Measurements from ENCODE around the gene FAXDC2.

The FAXDC2 gene, protein sequence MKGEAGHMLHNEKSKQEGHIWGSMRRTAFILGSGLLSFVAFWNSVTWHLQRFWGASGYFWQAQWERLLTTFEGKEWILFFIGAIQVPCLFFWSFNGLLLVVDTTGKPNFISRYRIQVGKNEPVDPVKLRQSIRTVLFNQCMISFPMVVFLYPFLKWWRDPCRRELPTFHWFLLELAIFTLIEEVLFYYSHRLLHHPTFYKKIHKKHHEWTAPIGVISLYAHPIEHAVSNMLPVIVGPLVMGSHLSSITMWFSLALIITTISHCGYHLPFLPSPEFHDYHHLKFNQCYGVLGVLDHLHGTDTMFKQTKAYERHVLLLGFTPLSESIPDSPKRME
- 0 to 0.97 (median 0.09) reads per million in 4 experiments for total RNA-seq

DNA sequence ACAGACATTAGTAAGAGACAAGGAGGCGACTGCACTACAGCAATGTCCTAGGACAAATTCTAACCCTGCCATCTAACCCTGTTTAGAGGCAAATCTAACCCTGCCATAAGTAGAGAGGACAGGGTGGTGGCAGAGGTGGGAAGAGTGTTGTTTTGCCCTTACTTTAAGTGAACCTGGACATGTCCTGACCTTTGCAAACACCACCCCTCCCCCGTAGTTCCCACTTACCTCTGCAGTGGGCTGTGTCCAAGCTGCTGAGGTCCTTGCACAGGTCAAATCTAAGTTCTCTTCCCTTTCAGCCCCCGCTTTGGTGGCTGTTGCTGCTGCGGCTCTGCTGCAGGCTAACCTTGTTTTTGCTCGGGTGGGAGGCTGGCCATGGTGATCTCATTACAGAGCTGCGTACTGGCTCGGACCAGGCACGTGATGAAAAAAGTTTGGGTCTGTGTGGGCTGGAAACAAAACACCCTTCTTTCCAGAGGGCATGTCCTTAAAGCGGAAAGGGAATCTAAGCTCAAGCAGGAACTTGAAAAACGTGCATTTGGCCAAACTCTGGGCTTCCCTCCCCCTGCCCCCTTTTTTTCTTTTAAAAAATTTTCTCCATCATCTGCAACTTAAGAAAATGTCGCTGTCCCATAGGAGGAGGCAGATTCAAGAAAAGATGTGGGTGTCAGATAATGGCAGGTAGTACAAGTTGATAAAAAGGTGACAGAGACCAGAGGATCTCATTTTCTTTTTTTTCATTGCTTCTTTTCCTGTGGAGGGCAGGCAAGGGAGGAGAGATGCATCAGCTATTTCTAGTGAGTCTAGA lies at the start of gene FAXDC2:
TSS of gene FAXDC2 (minus strand) at position 349 of the 808 bp plus-strand sequence. CDS start 12,425 bp downstream, outside the sequence.
- DNase-seq, result no peak

DNA sequence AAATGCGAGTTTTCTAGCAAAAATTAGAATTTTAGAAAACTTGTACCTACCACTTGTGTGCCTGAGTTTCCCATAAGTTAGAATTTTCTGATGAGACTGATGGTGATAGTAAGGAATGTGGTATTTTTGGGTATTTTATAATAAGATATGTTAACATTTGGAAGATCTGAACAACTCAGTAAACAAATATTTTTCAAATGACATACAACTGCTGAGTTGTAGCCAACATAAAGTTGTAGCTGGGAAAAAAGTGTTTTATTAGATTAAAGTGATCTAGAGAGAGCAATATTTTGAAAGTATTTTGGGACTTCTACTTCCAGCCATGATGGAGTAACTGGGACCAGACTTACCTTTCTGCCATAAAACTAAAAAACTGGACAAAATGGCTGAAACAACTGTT lies 49.7 kb upstream of the FAXDC2 start:
- DNase-seq, result no peak

DNA sequence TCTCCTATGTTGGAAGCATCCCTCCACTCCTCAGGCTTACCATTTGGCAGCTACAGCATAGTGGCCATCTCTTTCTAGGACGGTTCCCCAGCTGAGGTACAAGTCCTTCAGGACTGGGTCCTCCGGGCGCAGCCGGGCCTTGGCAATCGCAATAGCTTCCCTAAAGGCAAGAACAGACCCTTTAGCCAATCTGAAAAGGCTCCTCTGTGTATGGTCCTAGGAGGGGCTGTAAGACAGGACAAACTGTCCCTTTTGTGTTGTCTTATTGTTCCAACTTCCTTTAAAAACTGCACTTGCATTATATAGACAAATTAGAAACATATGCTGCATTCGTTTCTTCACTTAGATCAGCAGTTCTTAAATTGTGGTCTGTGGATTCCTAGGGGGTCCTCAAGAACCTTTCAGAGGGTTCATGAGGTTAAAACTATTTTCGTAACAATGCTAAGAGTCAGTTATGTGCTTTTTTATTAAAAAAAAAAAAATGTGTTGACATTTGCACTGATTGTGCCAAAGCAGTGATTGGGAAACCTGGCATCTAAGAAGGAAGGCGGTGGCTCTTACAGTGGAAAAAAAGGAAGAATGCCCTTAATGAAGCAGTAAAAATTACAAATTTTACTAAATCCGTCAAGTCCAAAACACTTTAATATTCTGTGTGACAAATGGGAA lies 48.9 kb upstream of the FAXDC2 start:
- DNase-seq, result no peak

GRCh38 chr5:154898210-154898609 lies 47.8 kb upstream of the FAXDC2 start:
- no peak for DNase-seq

DNA sequence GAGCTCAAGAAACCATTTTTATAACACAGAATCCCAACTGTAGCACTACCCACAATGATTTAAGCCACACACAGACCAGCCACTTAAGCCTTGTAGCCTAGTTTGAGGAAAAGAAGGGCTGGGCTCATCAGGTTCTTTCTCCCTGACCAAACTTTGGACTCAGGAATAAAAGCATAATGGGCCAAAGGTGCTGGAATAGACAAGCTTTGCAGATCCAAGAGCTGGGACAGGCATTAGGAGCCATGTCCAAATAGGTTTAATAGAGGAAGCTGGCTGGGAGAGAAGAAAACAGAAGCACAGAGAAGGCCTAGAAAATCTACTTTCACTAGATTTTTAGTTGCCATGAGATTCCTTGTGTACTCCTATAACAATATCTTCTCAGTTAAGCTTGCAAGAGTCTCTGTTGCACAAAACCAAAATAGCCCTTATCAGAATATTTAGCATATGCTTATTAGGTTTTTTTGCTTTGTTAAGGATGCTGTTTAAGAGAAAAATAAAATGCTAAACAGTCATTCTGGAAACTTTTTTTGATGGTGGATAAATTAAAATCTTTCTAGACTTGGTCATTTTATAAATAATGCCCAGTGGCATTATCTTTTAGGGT lies 46.3 kb upstream of the FAXDC2 start:
- DNase-seq, result no peak

DNA sequence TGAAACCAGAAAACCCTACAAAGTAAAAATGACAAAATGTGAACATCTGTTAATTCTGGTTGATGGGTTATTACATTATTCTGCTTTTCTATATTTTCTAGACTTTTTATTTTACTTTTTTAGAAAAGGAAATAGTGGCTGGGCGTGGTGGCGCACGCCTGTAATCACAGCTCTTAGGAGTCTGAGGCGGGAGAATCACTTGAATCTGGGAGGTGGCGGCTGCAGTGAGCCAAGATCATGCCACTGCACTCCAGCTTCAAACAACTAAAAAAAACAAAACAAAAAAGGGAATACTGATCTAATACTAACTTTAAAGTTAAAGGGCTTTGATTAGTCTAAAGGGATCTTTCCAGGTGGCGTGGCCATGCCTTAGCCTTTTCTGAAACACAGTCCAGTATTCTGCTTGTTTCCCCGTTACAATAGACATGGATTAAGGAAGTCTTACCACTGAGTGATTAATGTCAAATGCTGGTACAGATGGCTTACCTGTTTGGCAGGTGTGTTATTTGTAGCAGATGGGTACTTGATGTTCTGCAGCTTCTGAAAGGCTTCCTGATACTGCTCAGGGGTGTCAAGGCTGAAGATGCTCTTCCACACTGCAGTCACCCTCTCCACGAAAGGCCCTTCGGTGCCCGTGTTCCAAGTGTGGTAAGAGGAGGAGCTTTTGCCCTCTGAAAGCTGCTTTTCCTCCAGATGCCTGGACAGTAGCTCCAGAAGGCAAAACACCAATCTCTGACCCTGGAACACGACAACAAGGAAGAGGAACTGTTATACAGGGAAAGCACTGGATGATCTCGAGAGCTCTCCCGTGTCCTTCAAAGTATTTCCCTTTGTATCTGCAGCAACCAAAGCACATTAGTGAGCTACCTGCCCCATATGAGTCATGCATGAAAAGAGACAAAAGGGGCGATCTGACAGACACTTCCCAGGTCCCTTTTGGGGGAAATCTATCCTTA lies 45.5 kb upstream of the FAXDC2 start:
- no peak for DNase-seq

- no peak for DNase-seq
Measured at GRCh38 chr5:154893381-154893780, 43.0 kb upstream of the FAXDC2 start.

DNA sequence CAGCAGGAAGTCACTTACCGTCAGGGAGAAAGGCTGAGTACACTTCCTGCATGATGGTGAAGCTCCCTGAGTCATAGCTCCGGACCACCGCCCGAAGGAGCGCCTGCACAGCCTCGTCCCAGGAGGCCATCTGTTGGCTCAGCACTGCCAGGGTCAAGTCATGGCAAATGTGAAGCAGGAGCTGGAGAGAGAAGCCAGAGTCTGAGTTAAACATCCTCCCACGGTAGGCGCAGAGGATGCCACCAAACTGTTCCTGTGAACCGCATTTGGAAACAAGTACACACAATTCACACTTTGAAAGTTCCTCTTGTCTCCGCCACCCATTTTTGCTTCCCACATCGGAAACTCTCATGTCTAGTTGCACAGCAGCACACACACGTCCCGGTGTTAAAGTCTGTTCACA lies 42.0 kb upstream of the FAXDC2 start:
- no peak for DNase-seq

DNA sequence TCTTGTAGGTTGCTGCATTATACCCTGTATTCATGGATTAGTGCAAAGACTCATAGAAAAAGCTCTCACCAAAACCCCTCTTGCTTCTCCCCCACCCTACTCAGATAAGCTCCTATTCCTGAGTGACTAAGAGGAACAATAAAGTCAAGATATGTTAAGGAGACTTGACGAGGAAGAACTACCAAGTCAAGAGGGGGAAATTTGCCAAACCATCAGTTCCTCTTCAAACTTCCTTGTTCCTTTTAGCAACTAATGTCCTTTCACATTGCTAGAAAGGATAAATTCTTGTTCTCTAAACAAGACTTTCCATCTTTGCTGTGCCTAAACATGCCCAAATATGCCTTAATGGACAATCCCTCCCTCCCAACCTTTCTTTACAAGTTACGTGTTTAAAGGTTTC lies 35.0 kb upstream of the FAXDC2 start:
- no peak for DNase-seq

DNA sequence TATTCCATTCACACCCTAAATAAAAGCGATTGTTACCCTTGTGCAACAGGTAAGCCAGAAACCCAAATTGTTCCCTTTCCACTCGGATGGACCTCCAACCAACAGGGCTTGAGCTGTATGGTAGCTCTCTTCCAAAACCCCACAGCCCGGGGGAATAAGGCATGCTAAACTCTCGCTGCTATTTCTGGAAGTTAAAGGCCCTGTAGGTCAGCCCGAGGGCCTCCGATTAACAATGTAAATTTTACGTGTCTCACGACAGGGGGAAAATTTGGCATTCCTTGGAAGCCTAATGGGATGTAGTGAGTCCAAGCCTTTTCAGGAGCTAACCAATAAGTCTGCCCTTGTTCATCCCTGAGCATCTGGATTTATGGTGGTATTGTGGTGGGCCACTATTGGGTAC lies 34.0 kb upstream of the FAXDC2 start:
- no peak for DNase-seq

DNA sequence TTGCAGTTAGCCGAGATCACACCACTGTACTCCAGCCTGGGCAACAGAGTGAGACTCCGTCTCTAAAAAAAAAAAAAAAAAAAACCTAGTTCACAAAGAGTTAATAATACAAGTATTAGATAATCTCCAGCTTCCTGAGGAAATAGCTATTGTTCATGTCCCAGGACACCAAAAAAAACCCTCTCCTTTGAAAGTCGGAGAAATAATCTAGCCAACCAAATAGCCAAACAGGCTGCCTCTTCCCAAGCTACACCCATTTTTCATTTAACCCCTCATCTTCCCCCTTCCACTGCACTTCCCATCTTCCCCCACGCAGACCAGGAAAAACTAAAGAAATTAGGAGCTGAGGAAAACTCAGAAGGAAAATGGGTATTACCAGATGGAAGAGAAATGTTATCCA lies 31.6 kb upstream of the FAXDC2 start:
- DNase-seq, result no peak

DNA sequence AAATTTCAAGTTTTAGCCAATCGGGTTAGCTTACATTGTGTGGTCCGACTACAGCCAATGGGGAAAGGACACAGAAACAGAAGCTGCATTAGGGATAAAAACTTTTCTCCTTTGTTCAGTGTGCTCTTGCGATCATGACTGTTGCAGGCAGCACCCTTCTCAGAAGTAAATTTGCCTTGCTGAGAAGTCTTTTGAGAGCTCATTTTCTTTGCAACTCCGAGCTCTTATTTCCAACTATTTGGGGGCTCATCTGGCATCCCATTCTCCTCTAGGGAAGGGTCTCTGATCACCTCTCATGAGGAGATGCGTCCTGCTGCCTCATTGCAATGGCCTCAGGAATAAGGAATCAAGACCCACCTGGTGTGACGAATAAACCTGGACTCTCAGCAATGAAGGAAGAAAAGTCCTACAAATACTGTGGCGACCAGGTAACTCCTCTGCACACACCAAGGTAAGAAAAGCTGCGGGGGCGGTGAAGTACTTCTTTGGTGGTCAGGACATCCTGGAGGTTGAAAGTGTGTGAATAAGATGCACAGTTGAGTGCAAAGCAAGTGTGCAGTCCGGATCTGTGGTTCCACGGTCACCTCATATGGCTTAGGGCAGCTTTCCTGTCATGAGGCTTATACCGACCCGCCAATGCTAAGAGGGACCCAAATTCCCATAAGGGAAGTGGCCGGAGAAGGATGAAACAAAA lies 28.4 kb upstream of the FAXDC2 start:
- DNase-seq, result no peak

DNA sequence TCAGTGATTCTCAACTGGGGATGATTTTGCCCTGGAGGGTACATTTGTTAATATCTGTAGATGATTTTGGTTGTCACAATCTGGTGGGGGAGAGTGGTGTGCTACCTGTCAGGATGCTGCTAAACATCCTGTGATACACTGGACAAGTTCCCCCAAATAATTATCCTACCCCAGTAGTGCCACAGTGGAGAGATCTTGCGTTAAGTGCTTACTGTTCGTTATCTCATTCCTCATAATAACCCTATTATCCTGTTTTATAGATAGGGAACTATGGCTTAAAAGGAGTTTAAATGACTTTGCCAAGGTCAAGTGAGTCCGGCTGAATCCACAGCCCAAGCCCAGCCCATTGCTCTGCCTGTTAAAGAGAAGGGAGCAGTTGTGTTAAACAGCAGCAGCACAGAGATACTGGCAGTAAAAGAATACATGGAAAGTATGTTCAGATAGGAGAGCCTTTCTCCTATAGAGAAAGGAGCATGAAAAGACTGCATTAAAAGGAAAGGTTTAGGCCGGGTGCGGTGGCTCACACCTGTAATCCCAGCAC lies 23.5 kb upstream of the FAXDC2 start:
- DNase-seq, result no peak

GRCh38 chr5:154871734-154872133 lies 21.3 kb upstream of the FAXDC2 start:
- DNase-seq, result no peak

DNA sequence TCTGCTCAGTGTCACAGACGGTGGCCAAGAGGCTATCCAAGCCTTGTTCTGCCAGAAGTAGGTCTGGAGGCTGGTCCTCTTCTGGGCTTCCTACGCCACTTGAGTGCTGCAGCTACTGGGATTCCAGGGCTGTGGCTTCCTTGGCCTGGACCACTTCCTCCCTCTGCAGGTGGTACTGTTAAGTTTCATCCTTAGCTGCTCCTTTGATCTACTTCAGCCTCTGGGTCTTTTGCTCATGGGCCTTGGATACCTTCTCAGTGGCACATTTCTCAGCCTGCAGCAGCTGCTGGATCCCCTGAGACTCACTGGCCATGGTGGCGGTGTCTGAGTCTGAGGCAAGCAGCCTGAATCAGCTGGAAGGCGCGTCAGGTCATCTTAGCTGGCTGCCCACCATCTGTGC lies 18.3 kb upstream of the FAXDC2 start:
- no peak for DNase-seq

DNA sequence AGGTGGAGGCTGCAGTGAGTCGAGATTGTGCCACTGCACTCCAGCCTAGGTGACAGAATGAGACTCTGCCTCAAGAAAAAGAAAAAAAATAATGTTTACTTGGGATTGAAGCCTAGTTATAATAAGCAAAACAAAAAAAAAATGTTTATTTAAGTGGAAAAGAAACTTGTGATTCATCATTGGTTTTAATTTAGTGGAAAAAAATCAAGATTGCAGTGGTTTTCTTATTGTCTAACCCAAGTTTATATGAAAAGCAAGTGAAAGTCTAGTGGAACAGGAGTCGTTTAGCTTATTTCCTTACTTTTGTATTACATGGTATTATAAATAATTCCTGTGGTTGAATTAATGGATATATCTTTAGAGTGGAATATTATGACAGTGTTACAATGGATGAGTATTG lies 16.4 kb upstream of the FAXDC2 start:
- DNase-seq, result no peak

- no peak for DNase-seq
Measured at GRCh38 chr5:154865466-154866184, 15.2 kb upstream of the FAXDC2 start.

GRCh38 chr5:154863291-154864080 lies 13.1 kb upstream of the FAXDC2 start:
- no peak for DNase-seq

GRCh38 chr5:154862766-154863165 lies 12.4 kb upstream of the FAXDC2 start:
- DNase-seq, result no peak

- no peak for DNase-seq
Measured at GRCh38 chr5:154861946-154862345, 11.5 kb upstream of the FAXDC2 start.

Data from effector CD8-positive, alpha-beta T cell (primary cell).